Testis (tissue), 2 donors: ENCODE measurements around the gene PXMP4.

Experiments
- CTCF ChIP-seq, 3 experiments: fragments of 450-650 bp in 2 of 3; fragments of 200-600 bp in 1 of 3; sonication (generic) in 1 of 3; IDR thresholded peaks; one replicate each; pipeline ENCODE4 v1.5.1; 2016 to 2019; ENCODE audit warnings: antibody characterized with exemption in 3 of 3, mild to moderate bottlenecking in 2 of 3, moderate library complexity in 1 of 3
- POLR2A ChIP-seq: fragments of 450-650 bp; IDR thresholded peaks from one replicate; pipeline ENCODE4 v1.6.1; 2017; ENCODE audit warnings: antibody characterized with exemption, mild to moderate bottlenecking, moderate library complexity

- TF ChIP-seq CTCF (IDR thresholded peaks at IDR 0.05): no peak
- TF ChIP-seq POLR2A: no peak
These were observed 47.6 kb upstream of the PXMP4 start for GRCh38 chr20:33767777-33768138.
